Ovary (tissue), 3 donors: ENCODE results near the gene NPFFR2.

Experiments
- CTCF ChIP-seq, 3 donors: fragments of 450-650 bp in 2 of 3; fragments of 200-600 bp in 1 of 3; IDR thresholded peaks; one replicate each; pipeline versions ENCODE4 v1.5.1 to v1.8.0; 2016 to 2022; ENCODE audit warnings: antibody characterized with exemption in 3 of 3, mild to moderate bottlenecking in 1 of 3
- EP300 ChIP-seq: sonication (generic); formaldehyde crosslinking; IDR thresholded peaks from one replicate; pipeline ENCODE4 v1.6.1; 2017; ENCODE audit warnings: antibody characterized with exemption
- POLR2A ChIP-seq: fragments of 450-650 bp; IDR thresholded peaks from one replicate; pipeline ENCODE4 v1.6.1; 2017; ENCODE audit warnings: antibody characterized with exemption, mild to moderate bottlenecking, moderate library complexity
- donor health status: DM: no; HTN: no; CAD: no.

- TF ChIP-seq CTCF (IDR thresholded peaks at IDR 0.05) = no peak
- TF ChIP-seq EP300 = no peak
- TF ChIP-seq POLR2A = no peak
Measured at GRCh38 chr4:72128741-72129140, 96.9 kb downstream of the NPFFR2 start.
